CD14-positive monocyte (primary cell): ENCODE data around the gene LPCAT1. TPM values are rescaled to one million over a fixed set of nuclear protein-coding genes. Genes with fewer than 3 reads are reported as not detected.

Experiments
- DNase-seq, 3 donors: peaks; one replicate each; pipeline ENCODE4 v3.0.0-alpha.2; 2011 to 2022
- H2AFZ ChIP-seq: 2 replicates; pipeline ENCODE4 v1.6.0; 2012; ENCODE audit warnings: mild to moderate bottlenecking, low read depth, low read length, inconsistent platforms; ENCODE audit not compliant: insufficient read depth, poor library complexity, severe bottlenecking
- H3K27ac ChIP-seq, 2 donors: 1 replicate in 1 of 2; 2 replicates in 1 of 2; pipeline ENCODE4 v1.5.1; 2012 to 2013; ENCODE audit warnings: low read length in 2 of 2, control low read depth in 1 of 2, inconsistent platforms in 1 of 2, low read depth in 1 of 2, mild to moderate bottlenecking in 1 of 2
- H3K27me3 ChIP-seq, 2 donors: one replicate each; pipeline versions ENCODE4 v1.6.0 to v1.6.1; 2011 to 2013; ENCODE audit warnings: low read length in 2 of 2; ENCODE audit not compliant: control insufficient read depth in 2 of 2, insufficient read depth in 2 of 2
- H3K36me3 ChIP-seq, 2 donors: replicated peaks in 1 of 2; 1 replicate in 1 of 2; 2 replicates in 1 of 2; pipeline versions ENCODE4 v1.5.1 to v1.6.1; 2012 to 2013; ENCODE audit warnings: low read length in 2 of 2, control low read depth in 1 of 2, inconsistent platforms in 1 of 2, mild to moderate bottlenecking in 1 of 2; ENCODE audit not compliant: insufficient read depth in 2 of 2, control insufficient read depth in 1 of 2
- H3K4me1 ChIP-seq, 2 donors: 1 replicate in 1 of 2; 2 replicates in 1 of 2; pipeline versions ENCODE4 v1.5.1 to v1.6.1; 2012 to 2013; ENCODE audit warnings: low read length in 2 of 2, control low read depth in 1 of 2, inconsistent platforms in 1 of 2, mild to moderate bottlenecking in 1 of 2, moderate library complexity in 1 of 2; ENCODE audit not compliant: insufficient read depth in 2 of 2, control insufficient read depth in 1 of 2
- H3K4me2 ChIP-seq: replicated peaks from 2 replicates; pipeline ENCODE3; 2012; ENCODE audit warnings: low read length, moderate library complexity, mild to moderate bottlenecking; ENCODE audit not compliant: poor library complexity, severe bottlenecking; ENCODE audit errors: extremely low read depth
- H3K4me3 ChIP-seq, 3 experiments: fragments of 200-600 bp in 1 of 3; sonication (generic) in 1 of 3; replicated peaks in 1 of 3; 1 replicate in 2 of 3; 2 replicates in 1 of 3; pipeline ENCODE4 v1.5.1; 2011 to 2013; ENCODE audit warnings: low read length in 3 of 3, mild to moderate bottlenecking in 3 of 3, control low read depth in 2 of 3, low read depth in 2 of 3, inconsistent platforms in 1 of 3, moderate library complexity in 1 of 3
- H3K79me2 ChIP-seq: 2 replicates; pipeline ENCODE4 v1.6.0; 2012; ENCODE audit warnings: mild to moderate bottlenecking, control low read depth, inconsistent platforms, low read length, moderate library complexity; ENCODE audit not compliant: insufficient read depth
- H3K9ac ChIP-seq: 2 replicates; pipeline ENCODE4 v1.6.0; 2017; ENCODE audit warnings: low read length, mild to moderate bottlenecking; ENCODE audit not compliant: insufficient read depth, poor library complexity, severe bottlenecking
- H3K9me3 ChIP-seq, 2 donors: replicated peaks in 1 of 2; 1 replicate in 1 of 2; 2 replicates in 1 of 2; pipeline versions ENCODE4 v1.5.1 to v1.6.1; 2012 to 2013; ENCODE audit warnings: low read length in 2 of 2, control low read depth in 1 of 2; ENCODE audit not compliant: control insufficient read depth in 1 of 2, insufficient read depth in 1 of 2
- H4K20me1 ChIP-seq: 2 replicates; pipeline ENCODE4 v1.6.0; 2012; ENCODE audit warnings: mild to moderate bottlenecking, low read length, control low read depth, moderate library complexity; ENCODE audit not compliant: insufficient read depth
- H3K27ac Mint-ChIP-seq, 7 donors: one replicate each; pipeline ENCODE4 v1.8.0; 2020; ENCODE audit warnings: mild to moderate bottlenecking in 7 of 7, mixed read lengths in 7 of 7, moderate library complexity in 6 of 7, inconsistent platforms in 2 of 7
- H3K27me3 Mint-ChIP-seq, 3 donors: one replicate each; pipeline ENCODE4 v1.8.0; 2021 to 2022; ENCODE audit warnings: low read depth in 3 of 3, mild to moderate bottlenecking in 3 of 3, mixed read lengths in 3 of 3, moderate library complexity in 3 of 3, inconsistent platforms in 1 of 3
- H3K36me3 Mint-ChIP-seq, 2 donors: one replicate each; pipeline ENCODE4 v1.8.0; 2020; ENCODE audit warnings: mixed read lengths in 2 of 2, inconsistent platforms in 1 of 2, mild to moderate bottlenecking in 1 of 2
- H3K4me1 Mint-ChIP-seq: one replicate; pipeline ENCODE4 v1.8.0; 2020; ENCODE audit warnings: mild to moderate bottlenecking, mixed read lengths
- H3K4me3 Mint-ChIP-seq, 2 donors: one replicate each; pipeline ENCODE4 v1.8.0; 2020; ENCODE audit warnings: mild to moderate bottlenecking in 2 of 2, mixed read lengths in 2 of 2, moderate library complexity in 1 of 2
- H3K9me3 Mint-ChIP-seq, 7 donors: one replicate each; pipeline ENCODE4 v1.8.0; 2020 to 2022; ENCODE audit warnings: mixed read lengths in 7 of 7, mild to moderate bottlenecking in 6 of 7, moderate library complexity in 6 of 7, inconsistent platforms in 2 of 7
- WGBS: methylation state at CpG from one replicate; pipeline ENCODE4 v1.1.5; 2013; ENCODE audit warnings: missing lambda C conversion rate; ENCODE audit not compliant: insufficient coverage; 5-methylcytosine and 5-hydroxymethylcytosine counted together
- intact Hi-C, 2 donors: fragments of 100-400 bp; cut with micrococcal nuclease; formaldehyde crosslinking; loops; one replicate each; pipeline versions ENCODE4 v1.15.0 to v1.15.1; 2023
- polyA plus RNA-seq, 3 donors: library from polyadenylated mRNA; depleted of rRNA in 1 of 3; unstranded in 2 of 3; stranded (reverse) in 1 of 3; fragments of 300-500 nt in 2 of 3; fragments of >200 nt in 1 of 3; fragmentation: Illumina TruSeq in 2 of 3; gene quantifications; 1 replicate in 2 of 3; 2 replicates in 1 of 3; pipeline ENCODE4 v1.2.3, GENCODE V29; 2012 to 2021
- TF ChIP-seq, protein P1 (sequence below): fragments of 200-600 bp; IDR thresholded peaks from one replicate; pipeline ENCODE4 v1.8.0; 2022; ENCODE audit warnings: antibody characterized with exemption, mild to moderate bottlenecking

The LPCAT1 gene
- polyA plus RNA-seq, 3 donors: 34.1 to 53.9 (median 34.8) TPM

DNA sequence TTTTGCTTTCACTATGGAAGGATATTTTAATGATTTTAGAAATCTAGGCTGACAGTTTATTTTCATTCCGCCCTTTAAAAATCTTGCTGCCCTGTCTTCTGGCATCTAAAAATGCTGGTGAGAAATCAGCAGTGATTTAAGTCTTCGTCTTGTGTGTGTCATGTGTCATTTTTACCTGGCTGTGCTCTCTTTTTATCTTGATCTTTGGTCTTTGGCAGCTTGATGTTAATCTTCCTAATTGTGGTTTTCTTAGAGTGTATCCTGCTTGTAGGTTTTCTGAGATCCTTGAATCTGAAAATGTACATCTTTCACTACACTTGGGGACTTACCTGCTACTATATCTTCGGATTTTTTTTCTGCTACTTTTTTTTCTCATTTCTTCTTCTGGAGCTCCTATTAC is 11.9 kb upstream of the LPCAT1 start:
- H3K27ac Mint-ChIP-seq: peak overlapping the region in 1 of 7 donors; percentile 92
- DNase-seq: no peak
- H3K36me3 ChIP-seq: no peaks in the 10 kb centered on the region
- H3K27me3 ChIP-seq: no peaks in the 10 kb centered on the region
- no peak overlapping the region for H3K4me2 ChIP-seq
- H3K79me2 ChIP-seq: no peaks in the 10 kb centered on the region
- H3K9ac ChIP-seq: no peak overlapping the region
- intact Hi-C loops: no loop called here
- H3K4me1 ChIP-seq: peaks cover 13 to 15% of the 10 kb centered on the region in 2 donors
- no peak overlapping the region for H3K27ac ChIP-seq
- no peaks in the 10 kb centered on the region for H4K20me1 ChIP-seq
- peaks cover 15% of the 10 kb centered on the region for H3K4me1 Mint-ChIP-seq
- no peaks in the 10 kb centered on the region for H3K36me3 Mint-ChIP-seq
- TF ChIP-seq, protein P1, sequence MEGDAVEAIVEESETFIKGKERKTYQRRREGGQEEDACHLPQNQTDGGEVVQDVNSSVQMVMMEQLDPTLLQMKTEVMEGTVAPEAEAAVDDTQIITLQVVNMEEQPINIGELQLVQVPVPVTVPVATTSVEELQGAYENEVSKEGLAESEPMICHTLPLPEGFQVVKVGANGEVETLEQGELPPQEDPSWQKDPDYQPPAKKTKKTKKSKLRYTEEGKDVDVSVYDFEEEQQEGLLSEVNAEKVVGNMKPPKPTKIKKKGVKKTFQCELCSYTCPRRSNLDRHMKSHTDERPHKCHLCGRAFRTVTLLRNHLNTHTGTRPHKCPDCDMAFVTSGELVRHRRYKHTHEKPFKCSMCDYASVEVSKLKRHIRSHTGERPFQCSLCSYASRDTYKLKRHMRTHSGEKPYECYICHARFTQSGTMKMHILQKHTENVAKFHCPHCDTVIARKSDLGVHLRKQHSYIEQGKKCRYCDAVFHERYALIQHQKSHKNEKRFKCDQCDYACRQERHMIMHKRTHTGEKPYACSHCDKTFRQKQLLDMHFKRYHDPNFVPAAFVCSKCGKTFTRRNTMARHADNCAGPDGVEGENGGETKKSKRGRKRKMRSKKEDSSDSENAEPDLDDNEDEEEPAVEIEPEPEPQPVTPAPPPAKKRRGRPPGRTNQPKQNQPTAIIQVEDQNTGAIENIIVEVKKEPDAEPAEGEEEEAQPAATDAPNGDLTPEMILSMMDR: no peak
- no peaks in the 10 kb centered on the region for H3K9me3 Mint-ChIP-seq
- 81% methylated on average over 3 of the region's 3 CpGs for WGBS
- H3K4me3 ChIP-seq: no peak overlapping the region
- peaks cover 1 to 5% (median 2%) of the 10 kb centered on the region in 3 donors for H3K27me3 Mint-ChIP-seq
- H2AFZ ChIP-seq: no peak overlapping the region
- no peaks in the 10 kb centered on the region for H3K9me3 ChIP-seq
- no peak overlapping the region for H3K4me3 Mint-ChIP-seq

- peaks cover 13% of the 10 kb centered on the region for H3K4me1 Mint-ChIP-seq
- no peaks in the 10 kb centered on the region for H3K27me3 ChIP-seq
These were observed 8.6 kb upstream of the LPCAT1 start for GRCh38 chr5:1532384-1532783.

More at GRCh38 chr5:1532384-1532783, 8.6 kb upstream of the LPCAT1 start:
- Mint-ChIP-seq H3K27ac (no peak overlapping the region), H3K9me3 (no peaks in the 10 kb centered on the region), H3K36me3 (no peaks in the 10 kb centered on the region), H3K27me3 (peaks cover 6 to 7% (median 6%) of the 10 kb centered on the region in 3 donors), H3K4me3 (no peak overlapping the region)
- peaks cover 11 to 14% of the 10 kb centered on the region in 2 donors for H3K4me1 ChIP-seq
- no peaks in the 10 kb centered on the region for H3K36me3 ChIP-seq
- no peak overlapping the region for H3K27ac ChIP-seq
- H3K4me3 ChIP-seq: no peak overlapping the region
- WGBS: no CpG with 5 or more reads among the region's 1 CpG
- H3K9me3 ChIP-seq: no peaks in the 10 kb centered on the region
- no peak for DNase-seq
- H3K4me2 ChIP-seq: no peak overlapping the region
- TF ChIP-seq, protein P1: no peak
- no peak overlapping the region for H2AFZ ChIP-seq
- no peak overlapping the region for H3K9ac ChIP-seq
- intact Hi-C loops: loop anchor here in 1 of 2 donors (5.0 kb wide), 1 partner anchor 35 kb away; no protein-coding TSS in a partner anchor
- H3K79me2 ChIP-seq: no peaks in the 10 kb centered on the region
- H4K20me1 ChIP-seq: no peaks in the 10 kb centered on the region
